Measurements from ENCODE around the gene CD68. TPM values are rescaled to one million over a fixed set of nuclear protein-coding genes. Genes with fewer than 3 reads are reported as not detected.
A peak's percentile ranks its signal among the peaks of the same experiment; 100 is the strongest.

Gene CD68
- total RNA-seq, 1 donor from 2014 or later = 0.95 TPM

GRCh38 chr17:7626307-7626706 is 46.9 kb downstream of the CD68 start:
- Histone ChIP-seq H2AFZ (replicated peaks) (no peak overlapping the region), H4K20me1 (ENCODE audit: low read depth) (no peaks in the 10 kb centered on the region), H3K9me3 (ENCODE audit: low read depth) (no peaks in the 10 kb centered on the region), H3K36me3 (no peaks in the 10 kb centered on the region), H3K27ac (no peak overlapping the region), H3F3A (ENCODE audit: low read depth) (peaks cover 13% of the 10 kb centered on the region), H3K4me3 (peak overlapping the region; percentile 92), H3K9ac (no peak overlapping the region), H3K79me2 (ENCODE audit: low read depth) (no peaks in the 10 kb centered on the region), H3K4me1 (peaks cover 4% of the 10 kb centered on the region), H3K27me3 (no peaks in the 10 kb centered on the region), H3K4me2 (peak overlapping the region; percentile 86)
- Mint-ChIP-seq H3K4me3 (peak overlapping the region; percentile 95), H3K36me3 (peaks cover 6% of the 10 kb centered on the region), H3K4me1 (peaks cover 22% of the 10 kb centered on the region), H3K27me3 (ENCODE audit: insufficient read depth, low read depth) (peaks cover 12% of the 10 kb centered on the region), H3K9me3 (peaks cover 2% of the 10 kb centered on the region), H3K27ac (no peak overlapping the region)
- TF ChIP-seq EZH2phosphoT487 (IDR thresholded peaks at IDR 0.05) = no peak
- no peak for TF ChIP-seq CTCF (IDR thresholded peaks at IDR 0.05)
- no peak for TF ChIP-seq EZH2 (IDR thresholded peaks at IDR 0.05)
- DNase-seq (ENCODE audit: low spot score) = no peak

DNA sequence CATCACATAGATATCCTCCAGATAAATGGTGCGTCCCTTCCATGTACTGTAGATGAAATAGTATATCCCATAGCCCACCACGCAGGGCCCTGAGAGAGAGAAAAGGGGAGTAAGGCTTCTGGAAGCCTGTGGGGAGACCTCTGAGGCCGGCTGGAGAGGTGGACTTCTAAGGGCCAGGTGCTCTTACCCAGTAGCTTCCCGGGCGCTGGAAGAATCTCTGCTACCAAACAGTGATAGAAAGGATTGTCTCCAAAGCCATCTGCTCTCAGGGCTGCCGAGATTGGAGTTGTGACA is 47.5 kb downstream of the CD68 start:
- Histone ChIP-seq H2AFZ (replicated peaks) (peak overlapping the region; percentile 86), H3K4me3 (peak overlapping the region; percentile 92), H3K4me2 (peak overlapping the region; percentile 86), H3K79me2 (ENCODE audit: low read depth) (no peaks in the 10 kb centered on the region), H3K9me3 (ENCODE audit: low read depth) (no peaks in the 10 kb centered on the region), H4K20me1 (ENCODE audit: low read depth) (no peaks in the 10 kb centered on the region), H3K27ac (no peak overlapping the region), H3K36me3 (no peaks in the 10 kb centered on the region), H3K4me1 (peaks cover 4% of the 10 kb centered on the region), H3K27me3 (no peaks in the 10 kb centered on the region), H3F3A (ENCODE audit: low read depth) (peaks cover 13% of the 10 kb centered on the region), H3K9ac (peak overlapping the region; percentile 88)
- TF ChIP-seq EZH2 (IDR thresholded peaks at IDR 0.05) (no peak), CTCF (IDR thresholded peaks at IDR 0.05) (no peak), EZH2phosphoT487 (IDR thresholded peaks at IDR 0.05) (no peak)
- peaks cover 12% of the 10 kb centered on the region for H3K27me3 Mint-ChIP-seq (ENCODE audit: insufficient read depth, low read depth)
- H3K4me3 Mint-ChIP-seq = peak overlapping the region; percentile 95
- H3K4me1 Mint-ChIP-seq = peaks cover 22% of the 10 kb centered on the region
- H3K9me3 Mint-ChIP-seq = peaks cover 2% of the 10 kb centered on the region
- H3K36me3 Mint-ChIP-seq = peaks cover 6% of the 10 kb centered on the region
- peak overlapping the region; percentile 96 for H3K27ac Mint-ChIP-seq
- DNase-seq (ENCODE audit: low spot score) = no peak

- H3K4me3 ChIP-seq = peak within 1 kb of the TSS; percentile 92
- peaks cover 12% of the 10 kb centered on the region for H3K27me3 Mint-ChIP-seq (ENCODE audit: insufficient read depth, low read depth)
- peaks cover 4% of the 10 kb centered on the region for H3K4me1 ChIP-seq
- peaks cover 6% of the 10 kb centered on the region for H3K36me3 Mint-ChIP-seq
- H3K9me3 Mint-ChIP-seq = peaks cover 2% of the 10 kb centered on the region
- peak within 1 kb of the TSS; percentile 86 for H3K27ac ChIP-seq
- no peaks in the 10 kb centered on the region for H3K79me2 ChIP-seq (ENCODE audit: low read depth)
- H3K27ac Mint-ChIP-seq = peak within 1 kb of the TSS; percentile 96
- peak within 1 kb of the TSS; percentile 95 for H3K4me3 Mint-ChIP-seq
- H3K27me3 ChIP-seq = no peaks in the 10 kb centered on the region
- peak within 1 kb of the TSS; percentile 88 for H3K9ac ChIP-seq
- peak within 1 kb of the TSS; percentile 86 for H2AFZ ChIP-seq (replicated peaks)
- peak within 1 kb of the TSS; percentile 86 for H3K4me2 ChIP-seq
- H3K36me3 ChIP-seq = no peaks in the 10 kb centered on the region
- H3F3A ChIP-seq (ENCODE audit: low read depth) = peaks cover 13% of the 10 kb centered on the region
- H3K9me3 ChIP-seq (ENCODE audit: low read depth) = no peaks in the 10 kb centered on the region
- TF ChIP-seq EZH2phosphoT487 (IDR thresholded peaks at IDR 0.05) = no peak
- TF ChIP-seq EZH2 (IDR thresholded peaks at IDR 0.05) = peak; percentile 28
- H3K4me1 Mint-ChIP-seq = peaks cover 24% of the 10 kb centered on the region
- H4K20me1 ChIP-seq (ENCODE audit: low read depth) = no peaks in the 10 kb centered on the region
- DNase-seq (ENCODE audit: low spot score) = peak; percentile 94
Observed at GRCh38 chr17:7627250-7628121, 48.0 kb downstream of the CD68 start, which contains the start of gene SAT2. TSS of gene SAT2 (minus strand) at chr17:7627821. CDS start at chr17:7627635, 186 bp downstream.
